GM10847 (cell line): ENCODE measurements around the gene EPYC.

Source experiments
- POLR2A ChIP-seq: IDR thresholded peaks from 2 replicates; pipeline ENCODE4 v1.6.1; 2011; ENCODE audit not compliant: insufficient read length; ENCODE audit errors: extremely low read depth

EPYC gene

DNA sequence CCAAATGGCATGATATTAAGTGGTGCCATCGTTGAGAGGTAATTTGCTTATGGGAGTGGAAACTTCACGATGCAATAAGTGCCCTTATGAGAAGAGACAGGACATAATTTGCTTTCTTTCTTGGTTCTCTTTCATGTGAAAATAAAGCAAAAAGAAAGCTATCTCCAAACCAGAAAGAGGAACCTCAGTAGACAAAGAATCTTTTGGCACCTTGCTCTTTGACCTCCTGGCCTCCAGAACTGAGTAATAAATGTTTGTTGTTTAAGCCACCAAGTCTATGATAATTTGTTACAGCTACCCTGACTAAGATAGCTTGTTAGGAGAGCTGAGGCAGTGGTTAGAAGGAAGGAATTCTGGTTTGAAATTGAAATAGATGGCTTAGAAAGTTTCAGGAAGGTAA is 89.4 kb downstream of the EPYC start:
- TF ChIP-seq POLR2A = no peak
